Measurements from ENCODE around the gene CSNK2B. TPM values are rescaled to one million over a fixed set of nuclear protein-coding genes. Genes with fewer than 3 reads are reported as not detected.

Gene CSNK2B
- total and polyA plus RNA-seq, 9 of the 15 experiments (the other 6 are each of a cell fraction or from before 2014, with no cell fraction given), result 120 to 1,126 (median 529) TPM

- TF ChIP-seq THRAP3 (IDR thresholded peaks at IDR 0.05; ENCODE audit: borderline replicate concordance) (no peak), ID3 (CRISPR knock-in tag; IDR thresholded peaks at IDR 0.05) (no peak), ID3 (tag; IDR thresholded peaks at IDR 0.05) (no peak), ARNT (IDR thresholded peaks at IDR 0.05) (no peak; a peak in 1 of 4 replicates), ZNF445 (CRISPR knock-in tag; IDR thresholded peaks at IDR 0.05; ENCODE audit: low read depth) (peak; percentile 57; the same call in 1 of the 2 replicates), ZNF695 (CRISPR knock-in tag; IDR thresholded peaks at IDR 0.05) (no peak), ESRRB (CRISPR knock-in tag; IDR thresholded peaks at IDR 0.05; ENCODE audit: borderline replicate concordance) (0 out of 2 replicates have a peak, but pooled peaks have one; percentile 43), MXI1 (IDR thresholded peaks at IDR 0.05; ENCODE audit: low read depth, low read length) (no peak), DIDO1 (tag; IDR thresholded peaks at IDR 0.05; ENCODE audit: low read depth) (peak; percentile 58), SIN3A (IDR thresholded peaks at IDR 0.05; ENCODE audit: borderline replicate concordance in 2 of 2, control insufficient read depth in 1 of 2, low read depth in 2 of 2, low read length in 2 of 2) (peak; percentile 69 to 76; a peak in 2 of 4 replicates), U2AF1 (optimal IDR thresholded peaks at IDR 0.05; ENCODE audit: low read depth, low read length) (no peak), BCLAF1 (IDR thresholded peaks at IDR 0.05; ENCODE audit: borderline replicate concordance in 1 of 2, control insufficient read depth in 1 of 2, low read depth in 2 of 2, low read length in 1 of 2) (0 out of 4 replicates have a peak, but pooled peaks of 1 of the 2 experiments have one; percentile 87), FOXP4 (CRISPR knock-in tag; IDR thresholded peaks at IDR 0.05; ENCODE audit: borderline replicate concordance) (peak; percentile 92; the same call in 1 of the 2 replicates), PHF21A (IDR thresholded peaks at IDR 0.05; ENCODE audit: borderline replicate concordance, low read depth) (no peak), ZNF354B (CRISPR knock-in tag; IDR thresholded peaks at IDR 0.05) (no peak), ZNF277 (CRISPR knock-in tag; IDR thresholded peaks at IDR 0.05; ENCODE audit: borderline replicate concordance) (no peak)
Observed at GRCh38 chr6:31665501-31666336, at the start of gene CSNK2B (continued).
